ENCODE measurements around the gene ZP3.
"Not testable (repeated sequence)": the region's sequence is repeated elsewhere in the genome, so short reads cannot be mapped to it uniquely, and the experiment has no call there.

ZP3 gene

DNA sequence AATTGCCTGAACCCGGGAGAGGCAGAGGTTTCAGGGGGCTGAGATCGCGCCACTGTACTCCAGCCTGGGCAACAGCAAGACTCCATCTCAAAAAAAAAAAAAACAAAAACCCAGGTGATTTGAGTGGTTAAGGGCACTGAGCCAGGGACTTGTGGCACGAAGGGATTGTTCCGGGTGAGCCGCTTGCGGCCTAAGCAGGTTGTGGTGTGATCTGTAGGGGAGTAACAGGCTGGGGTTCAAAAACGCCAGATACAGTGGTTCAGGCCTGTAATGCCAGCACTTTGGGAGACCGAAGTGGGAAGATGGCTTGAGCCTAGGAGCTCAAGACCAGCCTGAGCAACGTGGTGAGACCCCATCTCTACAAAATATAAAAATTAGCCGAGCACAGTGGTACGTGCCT, 19.1 kb downstream of the ZP3 start:
- not testable (repeated sequence) for DNase-seq

DNA sequence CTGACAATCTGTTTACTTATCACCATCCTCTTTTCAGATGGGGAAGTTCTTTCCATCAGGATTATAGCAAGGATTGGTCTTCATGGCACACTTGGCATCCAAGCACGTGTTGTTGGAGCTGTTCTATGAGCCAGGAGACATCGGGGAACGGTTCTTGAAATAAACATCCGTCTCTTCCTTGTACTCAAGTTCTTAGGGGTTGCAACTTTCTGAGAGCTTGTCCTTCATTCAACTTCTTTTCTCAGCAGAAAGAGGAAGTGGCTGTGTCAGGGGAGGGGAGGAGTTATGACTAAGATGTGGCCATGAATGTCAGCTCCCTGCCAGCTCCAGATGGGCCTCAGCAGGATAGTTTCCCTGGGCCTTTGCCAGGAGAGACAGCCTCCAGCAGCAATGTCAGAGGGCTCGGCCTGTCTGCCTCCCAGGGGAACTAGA, 20.8 kb downstream of the ZP3 start:
- DNase-seq = peak; percentile 22

DNA sequence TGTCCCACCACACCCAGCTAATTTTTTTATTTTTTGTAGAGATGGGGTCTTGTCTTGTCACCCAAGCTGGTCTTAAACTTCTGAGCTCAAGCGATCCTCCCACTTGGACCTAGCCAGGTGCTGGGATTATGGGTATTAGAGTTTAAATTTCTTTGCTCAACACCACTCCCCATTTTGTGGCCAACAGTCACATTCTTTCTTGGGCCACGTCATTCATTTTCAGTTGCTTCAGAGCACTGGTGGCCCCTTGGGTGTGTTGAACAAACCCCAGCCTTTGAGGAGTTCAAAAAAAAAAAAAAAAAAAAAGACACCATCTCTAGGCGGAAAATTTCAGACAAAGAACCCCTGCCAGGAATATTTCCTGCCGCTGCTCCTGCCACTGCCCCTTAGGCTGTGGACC, 32.3 kb downstream of the ZP3 start:
- DNase-seq = not testable (repeated sequence)

DNA sequence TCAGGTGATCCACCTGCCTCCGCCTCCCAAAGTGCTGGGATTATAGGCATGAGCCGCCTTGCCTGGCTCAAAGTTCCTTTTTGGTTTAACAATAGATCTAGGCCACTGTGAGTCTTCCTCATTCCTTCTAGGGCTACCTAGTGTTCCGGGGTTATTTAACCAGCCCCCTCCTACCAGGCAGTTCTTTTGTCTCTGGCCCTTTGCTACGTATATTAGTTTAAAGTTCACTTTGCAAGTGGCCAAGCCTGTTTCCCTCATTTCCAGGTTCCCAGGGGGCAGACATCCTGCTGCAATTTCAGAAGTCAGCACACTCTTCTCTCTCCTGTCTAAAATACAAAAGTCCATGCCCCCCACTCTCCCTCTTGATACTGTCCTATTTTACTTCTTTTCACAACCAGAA, 33.8 kb downstream of the ZP3 start:
- DNase-seq = not testable (repeated sequence)

DNA sequence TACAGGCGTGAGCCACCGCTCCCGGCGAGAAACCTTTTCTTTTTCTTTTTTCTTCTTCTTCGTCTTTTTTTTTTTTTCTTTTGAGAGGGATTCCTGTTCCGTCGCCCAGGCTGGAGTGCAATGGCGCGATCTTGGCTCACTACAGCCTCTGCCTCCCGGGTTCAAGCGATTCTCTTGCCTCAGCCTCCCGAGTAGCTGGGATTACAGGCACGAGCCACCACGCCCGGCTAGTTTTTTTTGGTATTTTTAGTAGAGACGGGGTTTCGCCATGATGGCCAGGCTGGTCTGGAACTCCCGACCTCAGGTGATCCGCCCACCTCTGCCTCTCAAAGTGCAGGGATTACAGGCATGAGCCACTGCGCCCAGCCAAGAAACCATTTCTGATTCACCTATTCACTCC, 36.0 kb downstream of the ZP3 start:
- DNase-seq = not testable (repeated sequence)

DNA sequence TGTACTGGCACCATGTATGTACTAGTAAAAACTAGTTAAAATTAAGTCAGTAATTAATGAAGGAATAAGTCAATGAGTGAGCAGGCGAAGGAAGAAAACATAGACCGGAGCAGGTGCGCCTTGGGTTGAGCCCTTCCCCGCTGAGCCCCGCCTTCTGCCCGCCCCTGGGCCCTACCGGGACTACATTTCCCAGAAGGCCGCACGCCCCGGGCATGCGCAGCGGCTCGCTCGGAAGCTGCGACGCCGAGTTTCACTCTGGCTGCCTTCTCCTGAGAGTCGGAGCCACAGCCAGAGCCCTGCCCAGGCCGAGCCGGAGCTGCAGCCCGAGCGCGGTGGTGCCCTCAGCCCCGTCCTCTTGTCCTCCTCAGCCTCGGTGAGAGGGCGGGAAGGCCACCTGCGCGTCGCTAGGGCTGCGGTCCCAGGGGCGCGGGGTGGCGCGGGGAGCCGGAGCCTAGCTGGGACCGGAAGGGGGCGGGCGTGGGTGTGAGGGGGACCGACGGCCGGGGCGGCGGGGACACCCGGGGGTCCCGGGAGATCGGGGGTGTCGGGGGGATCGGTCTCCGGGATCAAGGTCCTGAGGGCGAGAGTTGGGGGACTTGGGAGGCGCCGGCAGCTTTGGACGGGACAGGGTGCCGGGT, 36.8 kb downstream of the ZP3 start, which contains the start of gene DTX2:
TSS of gene DTX2 (plus strand) at position 246 of the 638 bp plus-strand sequence. CDS start 18,801 bp downstream, outside the sequence.
- peak; percentile 57 for DNase-seq

DNA sequence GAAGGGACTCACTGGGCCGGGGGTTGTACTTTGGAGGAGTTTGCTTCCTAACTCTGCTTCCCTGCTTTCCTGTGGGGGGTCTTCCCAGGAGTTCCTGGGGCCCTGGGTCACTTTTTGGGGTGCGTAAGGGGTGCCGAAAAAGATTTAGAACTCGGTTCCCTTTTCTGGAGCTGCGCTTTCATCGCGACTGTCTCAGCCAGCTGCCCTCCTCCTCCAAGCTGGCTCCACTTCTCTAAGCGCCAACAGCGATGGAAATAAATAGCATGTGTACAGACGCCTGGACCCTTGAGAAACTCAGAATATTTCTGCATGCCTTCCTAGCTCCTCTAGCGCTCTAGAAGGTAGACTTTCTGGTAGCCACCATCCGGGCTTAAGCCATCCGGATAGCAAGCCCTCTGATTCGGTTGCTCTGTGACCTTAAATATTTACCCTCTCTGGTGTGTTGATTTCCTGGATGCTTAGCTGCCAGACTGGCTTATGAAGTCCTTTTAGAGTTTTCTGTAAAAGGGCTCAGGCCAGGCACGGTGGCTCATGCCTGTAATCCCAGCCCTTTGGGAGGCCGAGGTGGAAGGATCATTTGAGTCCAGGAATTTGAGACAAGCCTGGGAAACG, 37.6 kb downstream of the ZP3 start:
- not testable (repeated sequence) for DNase-seq

DNA sequence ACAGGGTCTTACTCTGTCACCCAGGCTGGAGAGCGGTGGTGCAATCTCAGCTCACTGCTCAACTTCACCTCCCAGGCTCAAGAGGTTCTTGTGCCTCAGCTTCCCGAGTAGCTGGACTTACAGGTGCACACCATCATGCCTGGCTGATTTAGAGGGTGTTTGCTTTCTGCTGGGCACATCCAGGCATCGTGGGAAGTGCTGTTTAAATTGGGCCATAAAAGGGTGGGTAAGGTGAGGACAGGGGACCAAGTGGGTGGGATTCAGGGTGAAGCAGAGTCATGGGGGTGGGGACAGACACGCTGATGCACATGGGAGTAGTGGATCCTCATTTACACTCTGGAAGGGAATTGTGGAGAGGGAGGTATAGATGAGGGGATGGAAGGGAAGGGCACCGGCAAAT, 40.2 kb downstream of the ZP3 start:
- DNase-seq = not testable (repeated sequence)

DNA sequence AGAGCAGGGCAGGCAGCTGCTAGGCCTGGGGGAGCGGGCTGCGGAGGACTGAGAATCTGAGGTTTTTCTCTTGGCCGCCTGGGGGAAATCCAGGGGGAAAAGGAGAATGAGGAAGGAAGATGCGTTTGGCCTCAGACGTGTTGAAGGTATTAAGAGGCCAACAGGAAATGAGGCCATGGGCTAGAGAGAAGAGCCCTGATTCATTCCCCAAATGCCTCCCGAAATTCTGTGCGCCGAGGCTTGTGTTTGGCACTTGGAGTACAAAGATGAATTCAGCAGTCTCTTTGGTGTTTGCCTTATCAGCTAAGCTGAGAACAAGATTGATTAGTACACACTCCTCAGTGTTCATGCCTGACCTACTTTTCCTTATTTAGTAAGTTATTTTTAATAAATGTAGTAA, 41.2 kb downstream of the ZP3 start:
- DNase-seq = not testable (repeated sequence)

DNA sequence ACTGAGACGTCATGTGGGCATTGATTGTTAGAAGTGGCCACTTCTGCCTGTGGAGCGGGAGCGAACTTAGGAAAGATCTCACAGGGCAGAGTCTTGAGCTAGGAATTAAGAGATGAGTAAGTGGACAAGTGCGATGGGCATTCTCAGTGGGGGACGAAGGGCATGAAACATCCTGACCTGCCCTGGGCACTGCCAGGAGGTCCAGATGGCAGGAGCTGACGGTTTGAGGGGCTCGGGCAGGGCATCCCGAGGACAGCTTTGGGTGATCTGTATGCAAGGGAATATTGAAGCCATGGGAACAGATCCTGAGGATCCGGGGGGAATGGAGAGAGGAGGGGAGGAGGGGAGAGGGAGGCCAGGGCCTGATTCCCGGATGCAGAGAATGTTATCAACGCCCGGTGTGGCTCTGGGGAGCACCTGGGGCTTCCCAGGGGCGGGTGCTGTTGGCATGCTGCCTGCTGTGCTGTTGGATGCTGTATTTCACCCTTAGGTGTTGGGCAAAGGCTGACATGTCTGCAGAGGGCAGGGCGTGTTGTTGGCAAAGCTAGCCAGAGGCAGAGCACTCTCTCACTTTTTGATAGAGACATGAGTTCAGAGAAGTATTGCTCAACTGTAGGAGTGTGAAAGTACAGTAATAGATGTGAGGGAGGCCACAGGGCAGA, 43.1 kb downstream of the ZP3 start:
- not testable (repeated sequence) for DNase-seq

DNA sequence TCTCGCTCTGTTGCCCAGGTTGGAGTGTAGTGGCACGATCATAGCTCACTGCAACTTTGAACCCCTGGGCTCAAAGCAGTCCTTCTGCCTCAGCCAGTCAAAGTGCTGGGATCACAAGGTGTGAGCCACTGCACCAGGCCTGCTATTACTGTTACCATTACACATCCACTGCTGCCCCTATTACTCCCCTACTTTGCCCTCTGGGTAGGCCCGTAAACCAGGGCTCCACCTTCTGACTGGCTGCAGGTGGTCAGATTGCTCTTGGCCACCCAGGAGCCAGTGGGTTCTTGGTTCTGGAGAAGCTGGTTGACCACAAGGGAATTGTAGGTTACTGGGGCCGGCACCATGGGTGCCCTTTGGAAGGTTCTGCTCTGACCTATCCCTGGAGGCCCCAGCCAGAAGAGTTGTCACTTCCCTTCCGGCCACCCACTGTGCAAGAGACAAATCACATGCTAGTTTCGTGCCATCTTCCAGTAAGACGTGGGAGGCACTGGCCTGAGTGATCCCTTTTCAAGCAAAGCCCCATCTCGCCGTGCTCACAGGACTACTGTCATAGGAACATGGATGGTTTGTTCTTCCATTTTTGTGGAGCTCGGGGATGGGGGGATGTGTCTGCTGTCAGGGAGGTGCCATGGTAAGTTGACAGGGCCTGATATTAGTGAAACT, 46.9 kb downstream of the ZP3 start:
- DNase-seq = not testable (repeated sequence)

DNA sequence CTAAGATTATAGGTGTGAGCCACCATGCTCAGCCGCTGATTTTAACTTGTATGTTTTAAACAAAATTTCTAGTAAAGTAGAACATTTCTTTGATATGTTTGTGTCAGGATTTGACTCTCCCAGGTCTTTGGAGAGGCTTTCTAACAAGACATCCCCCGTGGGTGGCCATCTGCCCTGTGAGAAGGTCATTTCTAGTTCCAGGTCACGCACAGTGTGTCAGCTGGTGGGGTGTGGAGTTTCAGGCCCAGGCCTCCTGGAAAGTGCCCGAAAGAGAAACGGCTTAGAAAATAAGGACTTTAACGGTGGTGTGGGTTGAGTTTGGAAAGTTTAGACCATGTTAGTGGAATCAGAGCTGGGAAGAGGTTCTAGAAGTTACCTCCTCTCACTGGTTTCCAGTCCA, 48.3 kb downstream of the ZP3 start:
- not testable (repeated sequence) for DNase-seq

DNA sequence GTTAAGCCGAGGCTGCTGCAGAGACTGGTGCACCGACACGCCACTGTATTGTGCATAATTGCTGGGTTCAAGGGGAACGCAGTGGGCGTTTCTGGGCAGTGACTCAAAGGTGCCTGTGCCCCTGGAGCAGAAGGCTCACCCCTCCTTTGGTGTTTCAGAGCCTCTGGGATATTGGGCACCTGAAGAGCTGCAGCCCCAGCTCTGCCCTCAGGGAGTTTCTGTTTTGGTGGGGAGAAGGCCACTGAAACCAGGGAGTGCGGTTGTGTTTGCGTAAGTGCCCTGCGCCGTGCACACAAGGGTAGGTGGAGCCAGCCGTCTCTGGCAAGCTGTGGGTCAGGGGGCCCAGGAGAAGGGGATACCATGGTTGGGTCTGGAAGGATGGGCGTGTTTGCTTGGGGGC, 51.5 kb downstream of the ZP3 start:
- not testable (repeated sequence) for DNase-seq

DNA sequence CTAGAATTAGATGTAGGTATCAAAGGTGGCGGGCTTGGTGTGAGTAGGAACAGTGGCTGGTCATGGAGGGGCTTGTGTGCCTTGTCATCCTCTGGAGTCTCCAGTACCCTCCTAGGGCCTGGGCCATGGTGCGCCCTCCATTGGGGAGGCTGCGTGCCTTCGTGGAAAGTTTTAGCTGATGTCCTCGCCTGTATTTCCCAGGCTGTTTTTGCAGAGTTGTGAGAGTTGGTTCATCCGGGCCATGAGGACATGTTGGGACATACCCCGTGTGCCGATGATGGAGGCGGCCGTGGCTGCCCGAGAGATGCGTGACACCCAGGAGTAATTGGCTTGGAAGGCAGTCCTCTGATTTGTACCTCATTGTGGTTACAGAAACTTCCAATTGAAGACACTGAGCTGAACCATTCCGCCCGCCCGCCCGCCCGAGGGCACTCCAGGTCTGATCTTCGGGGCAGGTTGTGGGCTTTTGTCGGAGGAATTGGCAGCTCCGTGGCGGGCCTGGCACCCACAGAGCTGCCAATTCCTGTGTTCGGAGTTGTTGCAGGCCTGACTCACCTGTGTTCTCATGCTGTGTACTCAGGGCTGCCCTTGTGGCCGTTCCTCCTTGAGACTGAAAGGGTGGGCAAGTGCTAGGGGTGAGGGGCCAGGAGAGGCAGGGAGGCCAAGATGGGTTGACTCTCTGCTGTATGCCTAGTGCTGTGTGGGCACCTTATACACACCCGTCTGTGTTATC, 52.2 kb downstream of the ZP3 start:
- DNase-seq = not testable (repeated sequence)

DNA sequence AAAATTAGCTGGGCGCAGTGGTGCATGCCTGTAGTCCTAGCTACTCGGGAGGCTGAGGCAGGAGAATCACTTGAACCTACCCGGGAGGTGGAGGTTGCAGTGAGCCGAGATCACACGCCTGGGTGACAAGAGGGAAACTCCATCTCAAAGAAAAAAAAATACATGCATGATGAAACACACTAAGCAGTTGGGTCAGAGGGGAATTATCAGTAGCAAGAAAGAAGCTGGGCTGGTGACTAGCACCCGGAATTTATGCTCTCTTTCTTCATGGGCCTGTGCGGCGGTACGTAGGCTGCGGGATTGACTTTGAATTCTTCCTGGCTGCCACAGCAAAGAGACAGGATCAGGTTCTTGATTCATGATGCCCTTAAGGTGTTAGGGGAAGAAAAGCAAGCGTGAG, 54.9 kb downstream of the ZP3 start:
- DNase-seq = not testable (repeated sequence)

DNA sequence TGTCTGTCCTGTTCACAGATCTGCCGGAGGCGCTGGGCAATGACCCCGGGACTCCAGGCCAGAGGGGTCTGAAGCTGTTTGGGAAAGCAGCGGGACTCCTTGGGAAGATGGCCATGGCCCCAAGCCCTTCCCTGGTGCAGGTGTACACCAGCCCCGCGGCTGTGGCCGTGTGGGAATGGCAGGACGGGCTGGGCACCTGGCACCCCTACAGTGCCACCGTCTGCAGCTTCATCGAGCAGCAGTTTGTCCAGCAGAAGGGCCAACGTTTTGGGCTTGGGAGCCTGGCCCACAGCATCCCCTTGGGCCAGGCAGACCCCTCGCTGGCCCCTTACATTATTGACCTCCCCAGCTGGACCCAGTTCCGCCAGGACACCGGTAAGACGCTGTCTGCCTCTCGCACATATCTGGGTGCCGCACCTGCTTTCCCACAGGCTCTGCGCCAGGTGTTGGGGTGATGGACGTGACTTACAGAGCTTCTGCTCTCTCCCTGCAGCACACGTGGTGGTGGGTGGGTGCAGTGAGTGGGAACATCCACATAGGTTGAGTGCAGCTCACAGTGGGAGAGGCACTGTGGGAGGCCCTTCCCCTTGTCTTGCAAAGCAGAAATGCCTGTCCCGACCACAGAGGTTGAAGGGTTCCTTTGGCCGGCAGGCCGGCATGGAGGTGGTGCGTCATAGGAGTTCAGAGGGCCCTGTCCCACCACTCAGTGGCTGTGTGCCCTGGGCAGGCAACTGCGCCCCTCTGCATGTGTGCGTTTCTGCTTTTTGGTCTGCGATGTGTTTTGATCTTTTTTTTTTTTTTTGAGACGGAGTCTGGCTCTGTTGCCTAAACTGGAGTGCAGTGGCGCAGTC, 55.9 kb downstream of the ZP3 start:
- not testable (repeated sequence) for DNase-seq

DNA sequence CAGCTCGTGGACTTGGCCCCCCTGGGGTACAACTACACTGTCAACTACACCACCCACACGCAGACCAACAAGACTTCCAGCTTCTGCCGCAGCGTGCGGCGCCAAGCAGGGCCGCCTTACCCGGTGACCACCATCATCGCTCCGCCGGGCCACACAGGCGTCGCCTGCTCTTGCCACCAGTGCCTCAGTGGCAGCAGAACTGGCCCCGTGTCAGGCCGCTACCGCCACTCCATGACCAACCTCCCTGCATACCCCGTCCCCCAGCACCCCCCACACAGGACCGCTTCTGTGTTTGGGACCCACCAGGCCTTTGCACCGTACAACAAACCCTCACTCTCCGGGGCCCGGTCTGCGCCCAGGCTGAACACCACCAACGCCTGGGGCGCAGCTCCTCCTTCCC, 57.9 kb downstream of the ZP3 start:
- not testable (repeated sequence) for DNase-seq

DNA sequence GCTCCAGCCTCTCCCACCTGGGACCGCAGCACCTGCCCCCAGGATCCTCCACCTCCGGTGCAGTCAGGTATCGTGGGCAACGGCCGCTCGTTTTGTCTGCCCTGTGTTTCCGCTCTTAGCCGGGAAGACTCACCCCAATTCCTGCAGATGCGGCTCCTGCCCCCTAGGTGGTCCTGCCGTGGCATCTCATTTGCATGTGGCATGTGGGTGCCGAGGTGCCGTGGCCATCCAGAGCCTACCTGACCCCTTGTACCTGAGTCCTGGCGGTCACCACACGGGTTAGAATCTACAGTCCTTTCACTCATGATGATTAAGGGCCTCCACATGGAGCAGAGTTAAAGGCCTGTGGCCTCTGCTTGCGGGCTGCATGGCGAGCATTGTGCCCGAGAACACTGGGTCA, 58.3 kb downstream of the ZP3 start:
- not testable (repeated sequence) for DNase-seq

DNA sequence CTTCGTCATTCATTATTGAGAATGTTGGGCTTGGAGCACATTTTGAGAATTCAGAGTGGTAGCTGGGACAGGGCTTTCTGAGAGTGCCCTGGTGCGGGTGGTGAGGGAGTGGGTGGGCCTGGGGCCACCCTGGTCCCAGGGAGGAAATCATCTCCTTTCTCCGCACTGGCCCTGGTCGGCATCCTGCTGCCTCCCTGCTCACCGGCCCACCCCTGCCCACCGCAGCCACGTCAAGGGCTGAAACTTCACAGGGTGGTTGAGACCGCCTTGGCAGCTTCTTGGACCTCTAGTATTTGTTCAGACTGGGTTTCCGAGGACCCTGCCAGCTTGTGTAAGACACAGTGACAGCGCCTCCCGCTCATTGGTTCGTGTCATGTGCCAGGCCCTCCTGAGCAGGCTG, 59.7 kb downstream of the ZP3 start:
- not testable (repeated sequence) for DNase-seq

DNA sequence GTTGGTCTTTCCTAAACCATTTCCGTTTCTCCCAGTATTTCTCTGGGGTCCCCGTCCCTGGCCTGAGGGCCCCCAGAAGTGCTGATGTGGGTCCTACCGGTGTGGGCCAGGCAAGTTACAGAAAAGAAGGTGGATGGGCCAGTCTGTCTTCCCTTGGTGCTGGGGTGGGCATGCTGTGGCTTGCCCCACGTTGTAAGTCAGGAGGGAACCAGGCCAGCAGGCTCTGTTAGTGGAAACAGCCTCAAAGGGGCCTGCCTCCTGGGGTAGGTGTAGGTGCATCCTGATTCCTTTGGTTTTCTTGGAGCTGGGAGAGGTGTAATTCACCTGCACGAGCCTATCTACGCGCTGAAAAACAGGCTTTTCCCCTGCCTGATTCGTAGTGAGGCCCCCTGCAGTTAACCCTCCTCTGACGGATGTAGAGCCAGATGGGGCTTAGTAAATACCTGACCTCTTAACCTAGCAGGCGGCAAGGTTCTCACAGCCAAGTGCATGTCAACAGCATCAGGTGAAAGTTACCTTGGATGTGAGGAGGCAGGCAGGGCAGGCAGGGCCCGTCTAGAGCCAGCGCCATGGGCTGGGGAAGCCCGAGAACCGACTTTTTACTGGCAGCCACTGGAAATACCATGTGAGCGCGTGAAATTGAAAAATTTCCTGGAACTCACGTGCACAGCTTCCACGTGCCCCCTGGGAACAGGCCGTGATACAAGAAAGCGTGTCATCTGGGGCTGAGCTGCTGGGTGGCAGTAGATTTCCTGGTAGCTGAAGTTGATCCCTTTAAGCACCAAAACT, 61.3 kb downstream of the ZP3 start:
- DNase-seq = not testable (repeated sequence)

DNA sequence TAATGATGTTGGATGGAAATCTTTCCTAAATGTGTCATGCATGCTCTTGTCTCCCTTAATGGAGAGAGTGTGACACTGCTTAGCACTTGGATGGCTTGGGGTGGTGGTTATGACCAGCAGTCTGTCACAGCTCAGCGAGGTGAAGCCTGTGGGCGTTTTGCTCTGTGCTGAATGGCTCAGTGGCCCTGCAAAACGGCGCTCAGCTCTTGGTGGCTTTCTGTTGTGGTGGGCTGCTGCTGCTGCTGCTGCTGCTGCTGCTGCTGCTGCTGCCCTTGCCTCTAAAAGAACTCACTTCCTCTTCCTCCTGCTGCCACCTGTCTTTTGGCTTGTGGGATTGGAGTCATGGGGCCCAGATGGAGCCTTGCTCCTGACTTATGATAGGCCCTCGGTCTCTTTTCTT, 61.9 kb downstream of the ZP3 start:
- peak; percentile 42 for DNase-seq
